DMS53 treated with DMSO at 0.1 percent for 48 hours (cell line): ENCODE results near the gene DUOX1.

Experiments
- DNase-seq: peaks from one replicate; lab custom pipeline; 2025; ENCODE audit not compliant: unreplicated experiment; lab: John Stamatoyannopoulos, UW

Gene DUOX1

GRCh38 chr15:45140557-45141250 lies 10.9 kb downstream of the DUOX1 start:
- no peak for DNase-seq

- no peak for DNase-seq
Measured at GRCh38 chr15:45141386-45141785, 11.6 kb downstream of the DUOX1 start.

- no peak for DNase-seq
Measured at GRCh38 chr15:45143056-45143455, 13.3 kb downstream of the DUOX1 start.

- DNase-seq = no peak
Measured at GRCh38 chr15:45143946-45144345, 14.2 kb downstream of the DUOX1 start.

- no peak for DNase-seq
Measured at GRCh38 chr15:45144775-45145174, 15.0 kb downstream of the DUOX1 start.

GRCh38 chr15:45146405-45146804 lies 16.6 kb downstream of the DUOX1 start:
- no peak for DNase-seq

GRCh38 chr15:45147606-45148005 lies 17.8 kb downstream of the DUOX1 start:
- DNase-seq = no peak

- no peak for DNase-seq
Measured at GRCh38 chr15:45148076-45149059, 18.6 kb downstream of the DUOX1 start.

- DNase-seq = no peak
Measured at GRCh38 chr15:45149060-45149459, 19.3 kb downstream of the DUOX1 start.

- DNase-seq = no peak
Measured at GRCh38 chr15:45150481-45150880, 20.7 kb downstream of the DUOX1 start.

GRCh38 chr15:45150997-45151396 lies 21.2 kb downstream of the DUOX1 start:
- DNase-seq = no peak

- no peak for DNase-seq
Measured at GRCh38 chr15:45151998-45152828, 22.4 kb downstream of the DUOX1 start.

- DNase-seq = no peak
Measured at GRCh38 chr15:45155739-45156138, 25.9 kb downstream of the DUOX1 start.

- no peak for DNase-seq
Measured at GRCh38 chr15:45156744-45157455, 27.1 kb downstream of the DUOX1 start.

GRCh38 chr15:45157974-45158373 lies 28.2 kb downstream of the DUOX1 start:
- DNase-seq = no peak

GRCh38 chr15:45161666-45162065 lies 31.9 kb downstream of the DUOX1 start:
- no peak for DNase-seq

GRCh38 chr15:45162771-45163507 lies 33.1 kb downstream of the DUOX1 start:
- peak; percentile 49 for DNase-seq

- DNase-seq = no peak
Measured at GRCh38 chr15:45163508-45163856, 33.7 kb downstream of the DUOX1 start.

- DNase-seq = no peak
Measured at GRCh38 chr15:45164914-45165313, 35.1 kb downstream of the DUOX1 start.

- DNase-seq = no peak
Measured at GRCh38 chr15:45165536-45165935, 35.7 kb downstream of the DUOX1 start.
